H9 (cell line): ENCODE data around the gene RARG. TPM values are rescaled to one million over a fixed set of nuclear protein-coding genes. Genes with fewer than 3 reads are reported as not detected.
A peak's percentile ranks its signal among the peaks of the same experiment; 100 is the strongest.

ENCODE experiments used
- DNase-seq: peaks from one replicate; pipeline ENCODE4 v3.0.0-alpha.2; 2017
- H2AFZ ChIP-seq: one replicate; pipeline ENCODE4 v1.6.1; 2013; ENCODE audit warnings: mild to moderate bottlenecking, low read length, control low read depth, moderate library complexity
- H2AK5ac ChIP-seq: 2 replicates; pipeline ENCODE4 v1.6.1; 2013; ENCODE audit warnings: low read length, control low read depth, mixed read lengths; ENCODE audit not compliant: insufficient read length
- H2BK120ac ChIP-seq: one replicate; pipeline ENCODE4 v1.6.1; 2013; ENCODE audit warnings: low read depth, mild to moderate bottlenecking, low read length, control low read depth, inconsistent platforms; ENCODE audit not compliant: poor library complexity, severe bottlenecking
- H2BK12ac ChIP-seq: 2 replicates; pipeline ENCODE4 v1.6.1; 2013; ENCODE audit warnings: low read length, control low read depth, mixed read lengths, low read depth; ENCODE audit not compliant: insufficient read length
- H2BK15ac ChIP-seq: 2 replicates; pipeline ENCODE4 v1.6.1; 2013; ENCODE audit warnings: low read depth, low read length, control low read depth
- H2BK20ac ChIP-seq: one replicate; pipeline ENCODE4 v1.6.1; 2013; ENCODE audit warnings: low read depth, mild to moderate bottlenecking, low read length, control low read depth, inconsistent platforms; ENCODE audit not compliant: poor library complexity, severe bottlenecking
- H2BK5ac ChIP-seq: 2 replicates; pipeline ENCODE4 v1.6.1; 2013; ENCODE audit warnings: low read length, control low read depth, mixed read lengths; ENCODE audit not compliant: insufficient read length
- H3K14ac ChIP-seq: 2 replicates; pipeline ENCODE4 v1.6.1; 2013; ENCODE audit warnings: low read length, control low read depth; ENCODE audit not compliant: insufficient read depth
- H3K18ac ChIP-seq: 2 replicates; pipeline ENCODE4 v1.6.1; 2013; ENCODE audit warnings: low read depth, mild to moderate bottlenecking, mixed read lengths, low read length, control low read depth; ENCODE audit not compliant: insufficient read length
- H3K23ac ChIP-seq: 2 replicates; pipeline ENCODE4 v1.6.1; 2013; ENCODE audit warnings: low read length, control low read depth, mixed read lengths, low read depth; ENCODE audit not compliant: insufficient read length
- H3K23me2 ChIP-seq: 2 replicates; pipeline ENCODE4 v1.6.1; 2013; ENCODE audit warnings: low read depth, mild to moderate bottlenecking, mixed read lengths, low read length, control low read depth; ENCODE audit not compliant: insufficient read length, poor library complexity, severe bottlenecking
- H3K27ac ChIP-seq: 2 replicates; pipeline ENCODE4 v1.5.1; 2013; ENCODE audit warnings: low read length, control low read depth, mixed read lengths, low read depth; ENCODE audit not compliant: insufficient read length
- H3K27me3 ChIP-seq: 2 replicates; pipeline ENCODE4 v1.6.1; 2013; ENCODE audit warnings: low read length, control low read depth, inconsistent platforms; ENCODE audit not compliant: insufficient read depth
- H3K4ac ChIP-seq: 2 replicates; pipeline ENCODE4 v1.6.1; 2013; ENCODE audit warnings: low read depth, mild to moderate bottlenecking, control low read depth, inconsistent platforms, low read length, moderate library complexity
- H3K4me1 ChIP-seq: 2 replicates; pipeline ENCODE4 v1.6.1; 2013; ENCODE audit warnings: low read length, control low read depth, inconsistent platforms; ENCODE audit not compliant: insufficient read depth
- H3K4me2 ChIP-seq: 2 replicates; pipeline ENCODE4 v1.6.1; 2013; ENCODE audit warnings: low read length, control low read depth, mixed read lengths; ENCODE audit not compliant: insufficient read length, insufficient read depth
- H3K56ac ChIP-seq: 2 replicates; pipeline ENCODE4 v1.6.1; 2013; ENCODE audit warnings: low read depth, mild to moderate bottlenecking, mixed read lengths, low read length, control low read depth; ENCODE audit not compliant: insufficient read length
- H3K79me1 ChIP-seq: 2 replicates; pipeline ENCODE4 v1.6.1; 2013; ENCODE audit warnings: low read depth, mild to moderate bottlenecking, moderate library complexity, low read length, control low read depth, inconsistent platforms; ENCODE audit not compliant: insufficient read depth, poor library complexity, severe bottlenecking
- H3K79me2 ChIP-seq: 2 replicates; pipeline ENCODE4 v1.6.1; 2013; ENCODE audit warnings: low read length, control low read depth, inconsistent platforms; ENCODE audit not compliant: insufficient read depth
- H3K9ac ChIP-seq: 2 replicates; pipeline ENCODE4 v1.6.1; 2013; ENCODE audit warnings: low read length, control low read depth, mixed read lengths; ENCODE audit not compliant: insufficient read length; ENCODE audit errors: extremely low read depth
- H3K9me3 ChIP-seq: one replicate; pipeline ENCODE4 v1.6.1; 2013; ENCODE audit warnings: low read depth, low read length, inconsistent platforms; ENCODE audit not compliant: control insufficient read depth
- H3T11ph ChIP-seq: one replicate; pipeline ENCODE4 v1.6.1; 2013; ENCODE audit warnings: mild to moderate bottlenecking, low read length, control low read depth, inconsistent platforms
- H4K20me1 ChIP-seq: one replicate; pipeline ENCODE4 v1.6.1; 2013; ENCODE audit not compliant: control insufficient read depth, insufficient read length, insufficient read depth
- H4K5ac ChIP-seq: 2 replicates; pipeline ENCODE4 v1.6.1; 2013; ENCODE audit warnings: low read depth, mild to moderate bottlenecking, mixed read lengths, low read length, control low read depth; ENCODE audit not compliant: insufficient read length
- H4K8ac ChIP-seq: replicated peaks from 2 replicates; pipeline ENCODE4 v1.6.1; 2013; ENCODE audit warnings: low read length, control low read depth, mixed read lengths, low read depth; ENCODE audit not compliant: insufficient read length
- H4K91ac ChIP-seq: 2 replicates; pipeline ENCODE4 v1.6.1; 2013; ENCODE audit warnings: low read depth, mild to moderate bottlenecking, moderate library complexity, mixed read lengths, low read length, control low read depth; ENCODE audit not compliant: insufficient read length
- H3K27ac Mint-ChIP-seq, 3 experiments: 2 replicates in 2 of 3; 3 replicates in 1 of 3; pipeline ENCODE4 v1.8.0; 2020 to 2021; ENCODE audit warnings: mixed read lengths in 3 of 3, mild to moderate bottlenecking in 1 of 3, moderate library complexity in 1 of 3
- H3K27me3 Mint-ChIP-seq: 2 replicates; pipeline ENCODE4 v1.8.0; 2021; ENCODE audit warnings: low read depth, mild to moderate bottlenecking, moderate library complexity, mixed read lengths
- H3K36me3 Mint-ChIP-seq, 3 experiments: 2 replicates in 2 of 3; 3 replicates in 1 of 3; pipeline ENCODE4 v1.8.0; 2020 to 2021; ENCODE audit warnings: low read depth in 3 of 3, mixed read lengths in 3 of 3; ENCODE audit not compliant: insufficient read depth in 1 of 3
- H3K4me1 Mint-ChIP-seq, 2 experiments: 2 replicates each; pipeline ENCODE4 v1.8.0; 2020; ENCODE audit warnings: mixed read lengths in 2 of 2
- H3K4me3 Mint-ChIP-seq, 2 experiments: 2 replicates in 1 of 2; 3 replicates in 1 of 2; pipeline ENCODE4 v1.8.0; 2020 to 2021; ENCODE audit warnings: mild to moderate bottlenecking in 2 of 2, mixed read lengths in 2 of 2, moderate library complexity in 1 of 2
- H3K9me3 Mint-ChIP-seq, 2 experiments: 2 replicates in 1 of 2; 3 replicates in 1 of 2; pipeline ENCODE4 v1.8.0; 2020; ENCODE audit warnings: mild to moderate bottlenecking in 2 of 2, mixed read lengths in 2 of 2, moderate library complexity in 1 of 2
- WGBS: extraction: QIAGEN DNeasy Blood & Tissue Kit; methylation state at CpG from one replicate; pipeline ENCODE4 v1.1.7; 2013; ENCODE audit warnings: missing lambda C conversion rate, low lambda C conversion rate, mixed read lengths; ENCODE audit not compliant: insufficient read length; ENCODE audit errors: extremely low coverage; 5-methylcytosine and 5-hydroxymethylcytosine counted together
- total RNA-seq: library from RNA; stranded (reverse); gene quantifications from 2 replicates; pipeline ENCODE4 v1.2.1, GENCODE V29; 2021
- TF ChIP-seq, protein P1 (sequence below): fragments of 200-600 bp; sonication (generic); conservative IDR thresholded peaks from 3 replicates; pipeline ENCODE4 v1.8.0; 2021; ENCODE audit warnings: antibody characterized with exemption, mild to moderate bottlenecking

Gene RARG
- total RNA-seq, 1 experiment from 2014 or later, result 43.7 TPM

- Mint-ChIP-seq H3K27ac (peak overlapping the region; percentile 85 to 98 (median 92)), H3K36me3 (peaks cover 14 to 37% (median 32%) of the 10 kb centered on the region in 3 experiments; a peak in 6 of 7 replicates), H3K9me3 (no peaks in the 10 kb centered on the region; a peak in 2 of 5 replicates), H3K27me3 (peaks cover 17% of the 10 kb centered on the region), H3K4me3 (peak overlapping the region; percentile 86 to 94), H3K4me1 (peaks cover 66 to 72% of the 10 kb centered on the region in 2 experiments)
- no peak overlapping the region for H2BK15ac ChIP-seq
- H2AK5ac ChIP-seq, result no peak overlapping the region
- no peak overlapping the region for H4K91ac ChIP-seq
- H2BK20ac ChIP-seq, result no peak overlapping the region
- H3K23ac ChIP-seq, result no peak overlapping the region
- no peak overlapping the region for H3K9ac ChIP-seq
- WGBS, result no CpG with 5 or more reads among the region's 19 CpGs
- H3T11ph ChIP-seq, result no peak overlapping the region
- peaks cover 22% of the 10 kb centered on the region for H3K23me2 ChIP-seq
- no peak overlapping the region for H3K14ac ChIP-seq
- no peak overlapping the region for H2BK12ac ChIP-seq
- peak overlapping the region; percentile 99 for H3K4me2 ChIP-seq
- no peak overlapping the region for H2BK5ac ChIP-seq
- H3K9me3 ChIP-seq, result no peaks in the 10 kb centered on the region
- peaks cover 4% of the 10 kb centered on the region; the same call in 1 of the 2 replicates for H3K79me2 ChIP-seq
- H3K27ac ChIP-seq, result peak overlapping the region; percentile 20
- peak; percentile 88 for DNase-seq
- H2BK120ac ChIP-seq, result no peak overlapping the region
- no peak overlapping the region for H4K5ac ChIP-seq
- H4K8ac ChIP-seq, result no peak overlapping the region
- H3K79me1 ChIP-seq, result no peaks in the 10 kb centered on the region
- H2AFZ ChIP-seq, result no peak overlapping the region
- TF ChIP-seq, protein P1, sequence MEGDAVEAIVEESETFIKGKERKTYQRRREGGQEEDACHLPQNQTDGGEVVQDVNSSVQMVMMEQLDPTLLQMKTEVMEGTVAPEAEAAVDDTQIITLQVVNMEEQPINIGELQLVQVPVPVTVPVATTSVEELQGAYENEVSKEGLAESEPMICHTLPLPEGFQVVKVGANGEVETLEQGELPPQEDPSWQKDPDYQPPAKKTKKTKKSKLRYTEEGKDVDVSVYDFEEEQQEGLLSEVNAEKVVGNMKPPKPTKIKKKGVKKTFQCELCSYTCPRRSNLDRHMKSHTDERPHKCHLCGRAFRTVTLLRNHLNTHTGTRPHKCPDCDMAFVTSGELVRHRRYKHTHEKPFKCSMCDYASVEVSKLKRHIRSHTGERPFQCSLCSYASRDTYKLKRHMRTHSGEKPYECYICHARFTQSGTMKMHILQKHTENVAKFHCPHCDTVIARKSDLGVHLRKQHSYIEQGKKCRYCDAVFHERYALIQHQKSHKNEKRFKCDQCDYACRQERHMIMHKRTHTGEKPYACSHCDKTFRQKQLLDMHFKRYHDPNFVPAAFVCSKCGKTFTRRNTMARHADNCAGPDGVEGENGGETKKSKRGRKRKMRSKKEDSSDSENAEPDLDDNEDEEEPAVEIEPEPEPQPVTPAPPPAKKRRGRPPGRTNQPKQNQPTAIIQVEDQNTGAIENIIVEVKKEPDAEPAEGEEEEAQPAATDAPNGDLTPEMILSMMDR, result no peak
- no peaks in the 10 kb centered on the region for H4K20me1 ChIP-seq
- peaks cover 3% of the 10 kb centered on the region; the same call in 1 of the 2 replicates for H3K27me3 ChIP-seq
- H3K56ac ChIP-seq, result no peak overlapping the region
- peaks cover 33% of the 10 kb centered on the region; the same call in 1 of the 2 replicates for H3K4me1 ChIP-seq
- H3K18ac ChIP-seq, result no peak overlapping the region
- no peak overlapping the region for H3K4ac ChIP-seq
These were observed 14.7 kb downstream of the RARG start for GRCh38 chr12:53217051-53217930.
